Adipocyte (in vitro differentiated cells): ENCODE measurements around the gene RASSF8.

Experiments
- DNase-seq: peaks from one replicate; pipeline ENCODE4 v3.0.0-alpha.2; 2015; ENCODE audit warnings: low read depth
- H3K27me3 ChIP-seq: replicated peaks from 2 replicates; pipeline ENCODE4 v1.7.0; 2013; ENCODE audit warnings: mild to moderate bottlenecking, low read length, moderate library complexity; ENCODE audit not compliant: control insufficient read depth, insufficient read depth
- H3K36me3 ChIP-seq: 2 replicates; pipeline ENCODE4 v1.7.0; 2013; ENCODE audit warnings: low read length, mild to moderate bottlenecking, moderate library complexity; ENCODE audit not compliant: control insufficient read depth, insufficient read depth, severe bottlenecking
- H3K4me1 ChIP-seq: 2 replicates; pipeline ENCODE4 v1.7.0; 2013; ENCODE audit warnings: mild to moderate bottlenecking, low read length, moderate library complexity; ENCODE audit not compliant: control insufficient read depth, insufficient read depth
- H3K4me3 ChIP-seq: 2 replicates; pipeline ENCODE4 v1.7.0; 2013; ENCODE audit warnings: mild to moderate bottlenecking, low read length, moderate library complexity
- H3K9ac ChIP-seq: 2 replicates; pipeline ENCODE4 v1.7.0; 2013; ENCODE audit warnings: mild to moderate bottlenecking, low read length, moderate library complexity
- H3K9me3 ChIP-seq: 2 replicates; pipeline ENCODE4 v1.7.0; 2013; ENCODE audit warnings: mild to moderate bottlenecking, low read length, moderate library complexity; ENCODE audit not compliant: control insufficient read depth

Gene RASSF8

GRCh38 chr12:25979563-25979962, 21.1 kb downstream of the RASSF8 start:
- DNase-seq: no peak
- Histone ChIP-seq H3K36me3 (no peaks in the 10 kb centered on the region), H3K4me1 (peaks cover 45% of the 10 kb centered on the region), H3K27me3 (no peaks in the 10 kb centered on the region), H3K4me3 (no peak overlapping the region), H3K9ac (no peak overlapping the region), H3K9me3 (no peaks in the 10 kb centered on the region)

- H3K4me3 ChIP-seq: no peak overlapping the region
- no peaks in the 10 kb centered on the region for H3K27me3 ChIP-seq
- DNase-seq: no peak
- no peak overlapping the region for H3K9ac ChIP-seq
- no peaks in the 10 kb centered on the region for H3K9me3 ChIP-seq
- peaks cover 42% of the 10 kb centered on the region for H3K4me1 ChIP-seq
- no peaks in the 10 kb centered on the region for H3K36me3 ChIP-seq
These were observed 21.6 kb downstream of the RASSF8 start for GRCh38 chr12:25980035-25980434.

DNA sequence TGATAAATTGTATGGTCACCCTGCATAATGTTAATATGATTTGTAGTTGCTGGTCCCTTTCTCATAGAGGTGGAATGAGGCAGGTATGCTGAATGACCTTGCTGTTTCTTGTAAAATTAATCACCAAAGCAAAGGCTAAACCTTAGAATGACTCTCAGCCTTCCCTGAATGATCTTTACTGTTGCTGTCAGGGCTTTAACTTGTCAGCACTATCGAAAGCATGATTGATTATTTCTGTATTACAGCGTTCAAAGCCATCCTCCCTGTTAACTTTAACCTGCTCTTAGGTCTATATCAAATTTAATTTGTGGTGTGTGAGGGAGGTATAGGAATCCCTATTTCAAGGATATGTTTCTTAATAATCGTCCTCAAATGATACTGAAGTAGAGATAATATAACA, 23.1 kb downstream of the RASSF8 start:
- Histone ChIP-seq H3K36me3 (no peaks in the 10 kb centered on the region), H3K9me3 (no peaks in the 10 kb centered on the region), H3K9ac (no peak overlapping the region)

GRCh38 chr12:25982416-25982815, 23.9 kb downstream of the RASSF8 start:
- no peak for DNase-seq
- Histone ChIP-seq H3K4me1 (peaks cover 25% of the 10 kb centered on the region), H3K27me3 (no peaks in the 10 kb centered on the region), H3K9me3 (no peaks in the 10 kb centered on the region), H3K36me3 (no peaks in the 10 kb centered on the region), H3K9ac (no peak overlapping the region), H3K4me3 (no peak overlapping the region)

More for the DNA sequence above, 23.1 kb downstream of the RASSF8 start:
- peaks cover 34% of the 10 kb centered on the region for H3K4me1 ChIP-seq
- H3K4me3 ChIP-seq: no peak overlapping the region
- DNase-seq: no peak
- no peaks in the 10 kb centered on the region for H3K27me3 ChIP-seq

- no peaks in the 10 kb centered on the region for H3K36me3 ChIP-seq
- no peak for DNase-seq
- H3K4me1 ChIP-seq: peaks cover 16% of the 10 kb centered on the region
These were observed 25.1 kb downstream of the RASSF8 start for GRCh38 chr12:25983625-25984024.

DNA sequence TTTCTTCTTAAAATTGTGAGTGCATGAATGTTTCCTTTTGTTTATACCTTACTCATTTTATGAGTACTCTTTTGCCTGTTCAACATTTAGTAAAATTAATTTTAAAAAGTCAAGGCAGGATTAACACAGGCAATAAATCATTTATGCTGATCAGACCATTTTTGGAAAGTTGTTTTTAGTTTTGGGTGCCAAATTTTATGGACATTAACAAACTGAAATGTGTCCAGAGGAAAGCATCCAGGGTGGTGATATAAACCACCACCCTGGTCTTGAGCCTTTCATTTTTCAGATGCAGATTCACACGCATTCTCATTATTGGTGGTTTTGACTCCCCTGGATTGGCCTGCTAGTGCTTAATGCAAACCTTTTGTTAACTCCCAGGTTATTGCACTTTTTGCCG, 26.3 kb downstream of the RASSF8 start:
- Histone ChIP-seq H3K36me3 (no peaks in the 10 kb centered on the region), H3K9ac (no peak overlapping the region), H3K4me1 (peaks cover 12% of the 10 kb centered on the region), H3K27me3 (no peaks in the 10 kb centered on the region), H3K4me3 (no peak overlapping the region), H3K9me3 (no peaks in the 10 kb centered on the region)
- DNase-seq: no peak

More at GRCh38 chr12:25983625-25984024, 25.1 kb downstream of the RASSF8 start:
- no peak overlapping the region for H3K9ac ChIP-seq
- H3K4me3 ChIP-seq: no peak overlapping the region
- no peaks in the 10 kb centered on the region for H3K27me3 ChIP-seq
- no peaks in the 10 kb centered on the region for H3K9me3 ChIP-seq

GRCh38 chr12:25985316-25986175, 27.1 kb downstream of the RASSF8 start:
- Histone ChIP-seq H3K27me3 (no peaks in the 10 kb centered on the region), H3K4me1 (peaks cover 11% of the 10 kb centered on the region)
- no peak for DNase-seq

DNA sequence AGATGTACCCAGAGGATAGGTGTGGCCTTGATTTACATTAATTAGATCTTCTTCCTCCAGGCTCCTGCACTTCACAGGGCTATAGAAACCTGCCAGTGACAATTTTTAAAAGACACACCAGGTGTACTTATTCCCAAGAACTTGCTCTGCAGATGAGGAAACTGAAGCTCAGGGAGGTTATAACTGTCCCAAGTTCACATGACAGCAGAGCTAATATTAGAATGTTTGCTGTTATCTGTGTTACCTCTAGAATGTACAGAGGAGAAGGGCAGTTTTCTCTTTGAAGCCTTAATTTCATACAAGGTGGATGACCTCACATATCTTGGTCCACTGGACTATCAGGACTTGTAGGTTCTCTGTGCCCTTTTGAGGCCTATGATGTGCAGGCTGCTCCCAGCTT, 27.7 kb downstream of the RASSF8 start:
- H3K9ac ChIP-seq: no peak overlapping the region
- H3K9me3 ChIP-seq: no peaks in the 10 kb centered on the region
- peaks cover 14% of the 10 kb centered on the region for H3K4me1 ChIP-seq
- no peaks in the 10 kb centered on the region for H3K27me3 ChIP-seq
- no peak for DNase-seq
- H3K36me3 ChIP-seq: no peaks in the 10 kb centered on the region
- no peak overlapping the region for H3K4me3 ChIP-seq

More at GRCh38 chr12:25985316-25986175, 27.1 kb downstream of the RASSF8 start:
- Histone ChIP-seq H3K9me3 (no peaks in the 10 kb centered on the region), H3K9ac (no peak overlapping the region), H3K4me3 (no peak overlapping the region), H3K36me3 (no peaks in the 10 kb centered on the region)

GRCh38 chr12:25988505-25988904, 30.0 kb downstream of the RASSF8 start:
- H3K36me3 ChIP-seq: no peaks in the 10 kb centered on the region

DNA sequence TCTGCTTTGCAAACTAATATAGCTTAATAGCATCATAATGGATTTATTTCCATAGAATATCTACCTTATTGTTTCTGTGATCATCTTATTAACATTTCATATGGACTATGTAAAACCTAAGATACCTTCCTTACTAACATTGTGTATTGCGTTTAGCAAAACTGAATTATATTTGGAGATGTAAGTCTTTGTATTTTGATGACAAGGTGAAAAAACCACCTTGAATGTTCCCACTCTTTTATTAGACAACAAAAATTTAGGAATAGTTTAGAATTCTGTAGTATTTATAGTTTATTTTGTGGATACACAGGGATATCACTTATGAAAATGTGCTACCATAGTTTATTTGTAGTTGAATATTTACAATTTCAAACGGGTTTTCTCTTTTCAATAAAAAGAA, 32.0 kb downstream of the RASSF8 start:
- Histone ChIP-seq H3K36me3 (no peaks in the 10 kb centered on the region), H3K9ac (no peak overlapping the region), H3K9me3 (no peaks in the 10 kb centered on the region), H3K27me3 (no peaks in the 10 kb centered on the region), H3K4me1 (peaks cover 24% of the 10 kb centered on the region), H3K4me3 (no peak overlapping the region)
- DNase-seq: no peak

More at GRCh38 chr12:25988505-25988904, 30.0 kb downstream of the RASSF8 start:
- H3K9me3 ChIP-seq: no peaks in the 10 kb centered on the region
- H3K9ac ChIP-seq: no peak overlapping the region
- no peak overlapping the region for H3K4me3 ChIP-seq
- no peaks in the 10 kb centered on the region for H3K27me3 ChIP-seq
- no peak for DNase-seq
- H3K4me1 ChIP-seq: peaks cover 6% of the 10 kb centered on the region

DNA sequence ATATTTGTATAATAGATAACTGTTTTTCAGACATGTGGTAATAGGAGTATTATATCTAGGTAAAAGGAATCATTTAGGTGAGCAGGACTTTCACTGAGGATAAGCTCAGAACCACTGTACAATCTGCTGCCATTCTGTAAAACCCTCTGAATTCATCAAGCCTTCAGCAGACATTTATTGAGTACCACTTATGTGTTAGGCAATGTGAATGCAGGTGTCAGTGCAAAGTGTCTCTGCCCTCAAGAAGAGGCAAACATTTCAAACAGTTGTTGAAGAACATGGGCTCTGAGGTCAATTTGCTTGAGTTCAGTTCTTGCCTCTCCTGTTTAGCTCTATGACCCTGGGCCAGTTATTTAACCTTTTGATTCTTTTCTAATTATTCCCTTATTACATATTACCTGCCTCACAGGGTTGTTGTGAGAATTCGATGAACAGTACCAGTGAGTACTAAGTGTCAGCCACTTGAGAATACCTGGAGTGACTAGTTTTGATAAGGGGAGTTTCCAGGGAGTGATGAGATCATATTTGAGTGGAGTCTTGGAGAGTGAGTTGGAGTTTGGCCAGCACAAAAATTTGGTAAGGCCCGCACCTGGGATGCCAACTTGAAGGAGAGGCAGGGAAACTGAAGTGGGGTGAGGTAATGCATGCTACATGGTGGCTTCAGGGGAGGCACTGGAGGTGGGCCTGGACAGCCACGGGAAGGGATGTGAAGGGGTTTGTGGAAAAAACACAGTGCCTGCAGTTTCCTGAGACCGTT, 33.7 kb downstream of the RASSF8 start:
- Histone ChIP-seq H3K4me3 (no peak overlapping the region), H3K9ac (no peak overlapping the region), H3K9me3 (no peaks in the 10 kb centered on the region), H3K4me1 (peaks cover 38% of the 10 kb centered on the region), H3K27me3 (no peaks in the 10 kb centered on the region), H3K36me3 (no peaks in the 10 kb centered on the region)
- no peak for DNase-seq
